SK-N-SH (cell line): ENCODE results near the gene INTS1. TPM values are rescaled to one million over a fixed set of nuclear protein-coding genes. Genes with fewer than 3 reads are reported as not detected.

Source experiments
- CTCF ChIA-PET: fragments of 300-600, 350-600 bp; formaldehyde crosslinking; extraction: SDS; loops from one replicate; lab custom pipeline; 2021; lab: Yijun Ruan, JAX
- POLR2A ChIA-PET: fragments of 350-600 bp; sonication (Branson Sonifier 250); formaldehyde crosslinking; extraction: SDS; loops from one replicate; lab custom pipeline; 2020; ENCODE audit warnings: antibody characterized with exemption, inconsistent platforms; lab: Yijun Ruan, JAX
- DNase-seq: peaks from one replicate; pipeline ENCODE4 v3.0.0; 2012
- H2AFZ ChIP-seq: fragments of 200-600 bp; sonication (generic); 2 replicates; pipeline ENCODE4 v1.8.1; 2016; ENCODE audit warnings: antibody characterized with exemption, mild to moderate bottlenecking, low read depth
- H3F3A ChIP-seq: fragments of 200-600 bp; sonication (generic); replicated peaks from 2 replicates; pipeline ENCODE3; 2016; ENCODE audit warnings: antibody characterized with exemption, mild to moderate bottlenecking; ENCODE audit not compliant: insufficient read depth
- H3K27ac ChIP-seq, 2 experiments: fragments of 200-500 bp in 1 of 2; fragments of 200-600 bp in 1 of 2; sonication (Bioruptor generic) in 1 of 2; sonication (generic), shearing (Covaris generic) in 1 of 2; 2 replicates each; pipeline versions ENCODE4 v1.5.1 to v1.6.1; 2014 to 2016; ENCODE audit warnings: low read depth in 2 of 2, inconsistent platforms in 1 of 2, low read length in 1 of 2, mild to moderate bottlenecking in 1 of 2, mixed read lengths in 1 of 2
- H3K27me3 ChIP-seq: fragments of 200-600 bp; sonication (generic), shearing (Covaris generic); 2 replicates; pipeline ENCODE4 v1.6.1; 2016; ENCODE audit warnings: mixed run types; ENCODE audit not compliant: insufficient read depth
- H3K36me3 ChIP-seq, 2 experiments: fragments of 200-500 bp in 1 of 2; fragments of 200-600 bp in 1 of 2; sonication (Bioruptor generic) in 1 of 2; sonication (generic) in 1 of 2; replicated peaks in 1 of 2; 2 replicates each; pipeline versions ENCODE3 to v1.5.1; 2014 to 2016; ENCODE audit warnings: low read length in 1 of 2, mild to moderate bottlenecking in 1 of 2; ENCODE audit not compliant: insufficient read depth in 2 of 2, control insufficient read depth in 1 of 2
- H3K4me1 ChIP-seq, 2 experiments: fragments of 200-500 bp in 1 of 2; fragments of 200-600 bp in 1 of 2; sonication (Bioruptor generic) in 1 of 2; sonication (generic), shearing (Covaris generic) in 1 of 2; 2 replicates each; pipeline versions ENCODE4 v1.5.1 to v1.6.1; 2014 to 2016; ENCODE audit warnings: low read depth in 1 of 2, low read length in 1 of 2, mixed run types in 1 of 2; ENCODE audit not compliant: insufficient read depth in 2 of 2, control insufficient read depth in 1 of 2
- H3K4me2 ChIP-seq: fragments of 200-600 bp; sonication (generic), shearing (Covaris generic); 2 replicates; pipeline ENCODE4 v1.6.1; 2017; ENCODE audit warnings: mixed run types
- H3K4me3 ChIP-seq, 2 experiments: fragments of 200-500 bp in 1 of 2; fragments of 200-600 bp in 1 of 2; sonication (Bioruptor generic) in 1 of 2; sonication (generic), shearing (Covaris generic) in 1 of 2; 2 replicates each; pipeline versions ENCODE4 v1.5.1 to v1.8.1; 2014 to 2016; ENCODE audit warnings: low read depth in 2 of 2, inconsistent platforms in 1 of 2, low read length in 1 of 2, mild to moderate bottlenecking in 1 of 2, mixed read lengths in 1 of 2, moderate library complexity in 1 of 2
- H3K79me2 ChIP-seq: fragments of 200-600 bp; sonication (generic); 2 replicates; pipeline ENCODE4 v1.8.1; 2017; ENCODE audit warnings: mild to moderate bottlenecking; ENCODE audit not compliant: insufficient read depth
- H3K9ac ChIP-seq: fragments of 200-600 bp; sonication (generic); 2 replicates; pipeline ENCODE4 v1.6.1; 2017; ENCODE audit warnings: mixed run types
- H3K9me2 ChIP-seq: fragments of 200-600 bp; sonication (generic); 2 replicates; pipeline ENCODE4 v1.6.1; 2017; ENCODE audit warnings: mixed run types
- H3K9me3 ChIP-seq: fragments of 200-600 bp; sonication (generic); 2 replicates; pipeline ENCODE4 v1.6.1; 2017; ENCODE audit warnings: mixed run types, mild to moderate bottlenecking, moderate library complexity
- H4K20me1 ChIP-seq: fragments of 200-600 bp; sonication (generic); 2 replicates; pipeline ENCODE4 v1.6.1; 2017; ENCODE audit warnings: mild to moderate bottlenecking, mixed run types; ENCODE audit not compliant: insufficient read depth
- CHD2 ChIP-seq: fragments of 150-350 bp; IDR thresholded peaks from 2 replicates; pipeline ENCODE4 v1.6.1; 2018; ENCODE audit warnings: low read length; ENCODE audit not compliant: partially characterized antibody
- ELF1 ChIP-seq: IDR thresholded peaks from 2 replicates; pipeline ENCODE4 v1.4.0; 2012
- FOSL2 ChIP-seq: IDR thresholded peaks from 2 replicates; pipeline ENCODE4 v1.4.0; 2012; ENCODE audit warnings: low read depth, mild to moderate bottlenecking, moderate library complexity, borderline replicate concordance
- GATA2 ChIP-seq: sonication (generic); formaldehyde crosslinking; IDR thresholded peaks from 2 replicates; pipeline ENCODE4 v1.5.0; 2020; ENCODE audit warnings: mild to moderate bottlenecking, missing genetic modification reagents
- MEF2A ChIP-seq: IDR thresholded peaks from 2 replicates; pipeline ENCODE4 v1.4.0; 2012; ENCODE audit warnings: low read depth, borderline replicate concordance
- MXI1 ChIP-seq: IDR thresholded peaks from 2 replicates; pipeline ENCODE4 v1.6.1; 2012; ENCODE audit warnings: mild to moderate bottlenecking, low read depth, low read length, improper control_type of control experiment
- NRF1 ChIP-seq: IDR thresholded peaks from 2 replicates; pipeline ENCODE4 v1.6.1; 2012; ENCODE audit warnings: low read depth, mild to moderate bottlenecking, low read length
- RAD21 ChIP-seq: IDR thresholded peaks from 2 replicates; pipeline ENCODE4 v1.6.1; 2012; ENCODE audit warnings: mild to moderate bottlenecking, low read length
- RXRA ChIP-seq: IDR thresholded peaks from 2 replicates; pipeline ENCODE4 v1.4.0; 2012; ENCODE audit warnings: low read depth, mild to moderate bottlenecking, borderline replicate concordance
- SIN3A ChIP-seq: IDR thresholded peaks from 2 replicates; pipeline ENCODE4 v1.6.1; 2012; ENCODE audit warnings: low read depth, mild to moderate bottlenecking, low read length, moderate library complexity, borderline replicate concordance
- TAF1 ChIP-seq: IDR thresholded peaks from 2 replicates; pipeline ENCODE4 v1.6.1; 2012; ENCODE audit warnings: low read depth, mild to moderate bottlenecking, low read length, moderate library complexity, borderline replicate concordance
- YY1 ChIP-seq: IDR thresholded peaks from 2 replicates; pipeline ENCODE4 v1.4.0; 2012; ENCODE audit warnings: low read depth, mild to moderate bottlenecking
- WGBS: methylation state at CpG from one replicate; pipeline ENCODE4 v1.1.6; 2017; ENCODE audit warnings: low lambda C conversion rate; 5-methylcytosine and 5-hydroxymethylcytosine counted together
- polyA plus RNA-seq, 3 experiments: library from polyadenylated mRNA; depleted of rRNA; stranded (reverse); fragments of >200 nt; gene quantifications; 2 replicates each; pipeline ENCODE4 v1.2.3, GENCODE V29; 2012
- TF ChIP-seq, protein P1 (sequence below): IDR thresholded peaks from 2 replicates; pipeline ENCODE4 v1.4.0; 2012; ENCODE audit warnings: low read depth, borderline replicate concordance
- TF ChIP-seq, protein P2 (sequence below): fragments of 150-350 bp; IDR thresholded peaks from 2 replicates; pipeline ENCODE4 v1.6.1; 2017; ENCODE audit warnings: antibody characterized with exemption, low read length, low read depth, borderline replicate concordance
- TF ChIP-seq, protein P3 (sequence below): IDR thresholded peaks from 2 replicates; pipeline ENCODE4 v1.4.0; 2012; ENCODE audit warnings: low read depth
- TF ChIP-seq, protein P4 (sequence below): IDR thresholded peaks from 2 replicates; pipeline ENCODE4 v1.6.1; 2012; ENCODE audit warnings: mild to moderate bottlenecking, low read depth, low read length, moderate library complexity
- TF ChIP-seq, protein P5 (sequence below): fragments of 150-350 bp; IDR thresholded peaks from 2 replicates; pipeline ENCODE4 v1.6.1; 2016; ENCODE audit warnings: mild to moderate bottlenecking, low read depth, low read length

Gene INTS1
- polyA plus RNA-seq, 1 of the 3 experiments (the other 2 are of a cell fraction), result 48.1 TPM

DNA sequence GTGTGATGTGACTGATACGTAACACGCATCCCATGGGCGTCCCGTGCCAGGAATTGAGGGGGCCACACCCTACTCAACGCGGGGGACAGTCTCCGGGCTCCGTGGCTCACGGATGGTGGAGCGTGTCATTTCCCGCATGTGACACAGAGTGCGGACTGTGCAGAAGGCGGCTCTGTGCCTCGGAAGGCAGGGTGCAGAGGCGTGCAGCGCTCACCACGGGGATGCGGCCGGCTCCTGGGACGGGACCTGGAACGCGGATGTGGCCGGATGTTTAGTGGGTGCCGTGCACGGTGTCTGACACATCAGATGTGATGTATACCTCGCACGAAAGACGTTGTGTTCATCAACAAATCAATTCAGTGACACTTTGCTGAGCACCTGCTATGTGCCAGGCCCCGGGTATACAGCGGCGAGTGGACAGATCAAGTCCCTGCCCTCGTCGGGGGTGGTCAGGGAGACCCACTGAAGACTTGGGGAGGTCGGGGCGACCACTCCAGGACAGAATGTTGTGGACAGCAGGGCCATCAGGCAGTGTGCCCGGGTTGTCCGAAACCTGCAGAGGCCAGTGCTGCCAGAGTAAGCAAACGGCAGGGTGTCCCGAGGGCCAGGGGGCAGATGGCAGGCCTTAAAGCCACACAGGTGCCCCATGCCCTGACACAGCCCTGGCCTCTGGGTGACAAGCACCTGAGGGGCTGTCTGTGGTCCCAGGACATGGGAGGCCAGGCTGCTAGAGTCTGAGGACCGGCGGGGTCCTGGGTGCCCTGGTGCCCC lies 83.0 kb downstream of the INTS1 start:
- H3K36me3 ChIP-seq, result no peaks in the 10 kb centered on the region
- H3K9me3 ChIP-seq, result no peaks in the 10 kb centered on the region
- H3K27me3 ChIP-seq, result peaks cover 89% of the 10 kb centered on the region
- H3K4me3 ChIP-seq, result no peak overlapping the region
- H3K79me2 ChIP-seq, result no peaks in the 10 kb centered on the region
- H3K9me2 ChIP-seq, result no peaks in the 10 kb centered on the region
- DNase-seq, result no peak
- peaks cover 0 to 4% of the 10 kb centered on the region in 2 experiments; a peak in 2 of 4 replicates for H3K4me1 ChIP-seq
- no peaks in the 10 kb centered on the region for H4K20me1 ChIP-seq
- POLR2A ChIA-PET, result no interaction called here
- H3K9ac ChIP-seq, result no peak overlapping the region
- peaks cover 17% of the 10 kb centered on the region for H3F3A ChIP-seq
- TF ChIP-seq FOSL2, result no peak
- no peak for TF ChIP-seq MEF2A
- TF ChIP-seq SIN3A, result no peak
- no peak for TF ChIP-seq RAD21
- TF ChIP-seq, protein P1, sequence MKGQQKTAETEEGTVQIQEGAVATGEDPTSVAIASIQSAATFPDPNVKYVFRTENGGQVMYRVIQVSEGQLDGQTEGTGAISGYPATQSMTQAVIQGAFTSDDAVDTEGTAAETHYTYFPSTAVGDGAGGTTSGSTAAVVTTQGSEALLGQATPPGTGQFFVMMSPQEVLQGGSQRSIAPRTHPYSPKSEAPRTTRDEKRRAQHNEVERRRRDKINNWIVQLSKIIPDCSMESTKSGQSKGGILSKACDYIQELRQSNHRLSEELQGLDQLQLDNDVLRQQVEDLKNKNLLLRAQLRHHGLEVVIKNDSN, result no peak
- no peak for TF ChIP-seq CHD2
- TF ChIP-seq, protein P2, sequence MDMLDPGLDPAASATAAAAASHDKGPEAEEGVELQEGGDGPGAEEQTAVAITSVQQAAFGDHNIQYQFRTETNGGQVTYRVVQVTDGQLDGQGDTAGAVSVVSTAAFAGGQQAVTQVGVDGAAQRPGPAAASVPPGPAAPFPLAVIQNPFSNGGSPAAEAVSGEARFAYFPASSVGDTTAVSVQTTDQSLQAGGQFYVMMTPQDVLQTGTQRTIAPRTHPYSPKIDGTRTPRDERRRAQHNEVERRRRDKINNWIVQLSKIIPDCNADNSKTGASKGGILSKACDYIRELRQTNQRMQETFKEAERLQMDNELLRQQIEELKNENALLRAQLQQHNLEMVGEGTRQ, result no peak
- no peak for TF ChIP-seq MXI1
- TF ChIP-seq, protein P3, sequence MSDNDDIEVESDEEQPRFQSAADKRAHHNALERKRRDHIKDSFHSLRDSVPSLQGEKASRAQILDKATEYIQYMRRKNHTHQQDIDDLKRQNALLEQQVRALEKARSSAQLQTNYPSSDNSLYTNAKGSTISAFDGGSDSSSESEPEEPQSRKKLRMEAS, result no peak
- no peak for TF ChIP-seq GATA2 (CRISPR knock-in tag)
- TF ChIP-seq TAF1, result no peak
- TF ChIP-seq, protein P4, sequence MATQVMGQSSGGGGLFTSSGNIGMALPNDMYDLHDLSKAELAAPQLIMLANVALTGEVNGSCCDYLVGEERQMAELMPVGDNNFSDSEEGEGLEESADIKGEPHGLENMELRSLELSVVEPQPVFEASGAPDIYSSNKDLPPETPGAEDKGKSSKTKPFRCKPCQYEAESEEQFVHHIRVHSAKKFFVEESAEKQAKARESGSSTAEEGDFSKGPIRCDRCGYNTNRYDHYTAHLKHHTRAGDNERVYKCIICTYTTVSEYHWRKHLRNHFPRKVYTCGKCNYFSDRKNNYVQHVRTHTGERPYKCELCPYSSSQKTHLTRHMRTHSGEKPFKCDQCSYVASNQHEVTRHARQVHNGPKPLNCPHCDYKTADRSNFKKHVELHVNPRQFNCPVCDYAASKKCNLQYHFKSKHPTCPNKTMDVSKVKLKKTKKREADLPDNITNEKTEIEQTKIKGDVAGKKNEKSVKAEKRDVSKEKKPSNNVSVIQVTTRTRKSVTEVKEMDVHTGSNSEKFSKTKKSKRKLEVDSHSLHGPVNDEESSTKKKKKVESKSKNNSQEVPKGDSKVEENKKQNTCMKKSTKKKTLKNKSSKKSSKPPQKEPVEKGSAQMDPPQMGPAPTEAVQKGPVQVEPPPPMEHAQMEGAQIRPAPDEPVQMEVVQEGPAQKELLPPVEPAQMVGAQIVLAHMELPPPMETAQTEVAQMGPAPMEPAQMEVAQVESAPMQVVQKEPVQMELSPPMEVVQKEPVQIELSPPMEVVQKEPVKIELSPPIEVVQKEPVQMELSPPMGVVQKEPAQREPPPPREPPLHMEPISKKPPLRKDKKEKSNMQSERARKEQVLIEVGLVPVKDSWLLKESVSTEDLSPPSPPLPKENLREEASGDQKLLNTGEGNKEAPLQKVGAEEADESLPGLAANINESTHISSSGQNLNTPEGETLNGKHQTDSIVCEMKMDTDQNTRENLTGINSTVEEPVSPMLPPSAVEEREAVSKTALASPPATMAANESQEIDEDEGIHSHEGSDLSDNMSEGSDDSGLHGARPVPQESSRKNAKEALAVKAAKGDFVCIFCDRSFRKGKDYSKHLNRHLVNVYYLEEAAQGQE, result no peak
- TF ChIP-seq, protein P5, sequence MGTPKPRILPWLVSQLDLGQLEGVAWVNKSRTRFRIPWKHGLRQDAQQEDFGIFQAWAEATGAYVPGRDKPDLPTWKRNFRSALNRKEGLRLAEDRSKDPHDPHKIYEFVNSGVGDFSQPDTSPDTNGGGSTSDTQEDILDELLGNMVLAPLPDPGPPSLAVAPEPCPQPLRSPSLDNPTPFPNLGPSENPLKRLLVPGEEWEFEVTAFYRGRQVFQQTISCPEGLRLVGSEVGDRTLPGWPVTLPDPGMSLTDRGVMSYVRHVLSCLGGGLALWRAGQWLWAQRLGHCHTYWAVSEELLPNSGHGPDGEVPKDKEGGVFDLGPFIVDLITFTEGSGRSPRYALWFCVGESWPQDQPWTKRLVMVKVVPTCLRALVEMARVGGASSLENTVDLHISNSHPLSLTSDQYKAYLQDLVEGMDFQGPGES, result no peak
- TF ChIP-seq ELF1, result no peak
- no peak for TF ChIP-seq NRF1
- TF ChIP-seq RXRA, result no peak
- TF ChIP-seq YY1, result no peak
- TF ChIP-seq, all 33 proteins: peak for 0
- WGBS, result 9% methylated on average over 41 of the region's 41 CpGs
- Histone ChIP-seq H3K27ac (no peak overlapping the region), H3K4me2 (no peak overlapping the region), H2AFZ (no peak overlapping the region)
- CTCF ChIA-PET, result interaction anchor here (1.4 to 5.9 kb wide), 3 partner anchors 8 to 228 kb away, joined by 5 to 62 read pairs (median 20); no protein-coding TSS in a partner anchor

Other genes with a start within 250 kb of the INTS1 start
- gene MICALL2, start 44.9 kb downstream of the INTS1 start, polyA plus RNA-seq (2012; rRNA removed), result 38.8 and 41.2 TPM in 2 replicates
- 33.0 and 33.2 TPM in 2 replicates for gene MAFK, start 26.3 kb upstream of the INTS1 start, polyA plus RNA-seq (2012; rRNA removed)
- gene TMEM184A, start 51.8 kb upstream of the INTS1 start, polyA plus RNA-seq (2012; rRNA removed), result 1.5 and 1.8 TPM in 2 replicates
- 106 and 109 TPM in 2 replicates for gene PSMG3, start 65.6 kb upstream of the INTS1 start, polyA plus RNA-seq (2012; rRNA removed)
- gene ELFN1, start 165.9 kb upstream of the INTS1 start, polyA plus RNA-seq (2012; rRNA removed), result 0.05 and 0.06 TPM in 2 replicates